Pons (tissue), 1 donor: ENCODE data around the gene SLC4A2.

ENCODE experiments used
- DNase-seq: peaks from one replicate; pipeline ENCODE4 v3.0.0-alpha.2; 2016; ENCODE audit warnings: low spot score

Gene SLC4A2

GRCh38 chr7:151081170-151082101 lies 22.0 kb downstream of the SLC4A2 start:
- peak; percentile 21 for DNase-seq

GRCh38 chr7:151082141-151083070 lies 23.0 kb downstream of the SLC4A2 start:
- no peak for DNase-seq

GRCh38 chr7:151083071-151083823 lies 23.9 kb downstream of the SLC4A2 start, which contains the start of gene TMUB1:
TMUB1 (minus strand) TSS chr7:151083493; CDS start chr7:151082563, 930 bp downstream.
- peak; percentile 53 for DNase-seq

GRCh38 chr7:151083824-151084160 lies 24.4 kb downstream of the SLC4A2 start:
- no peak for DNase-seq

- peak; percentile 19 for DNase-seq
Observed at GRCh38 chr7:151085329-151085690, 25.9 kb downstream of the SLC4A2 start.

- DNase-seq, result peak; percentile 78
Observed at GRCh38 chr7:151085691-151086620, 26.6 kb downstream of the SLC4A2 start, which contains the start of gene AGAP3. AGAP3 (plus strand) TSS chr7:151086475; CDS start chr7:151086742, 267 bp downstream.

GRCh38 chr7:151086802-151087244 lies 27.4 kb downstream of the SLC4A2 start:
- no peak for DNase-seq

GRCh38 chr7:151087245-151088018 lies 28.0 kb downstream of the SLC4A2 start:
- peak; percentile 52 for DNase-seq

GRCh38 chr7:151088019-151088855 lies 28.8 kb downstream of the SLC4A2 start:
- DNase-seq, result no peak

GRCh38 chr7:151088856-151089699 lies 29.7 kb downstream of the SLC4A2 start:
- DNase-seq, result peak; percentile 53

- DNase-seq, result no peak
Observed at GRCh38 chr7:151089893-151090730, 30.7 kb downstream of the SLC4A2 start.

- no peak for DNase-seq
Observed at GRCh38 chr7:151091003-151091402, 31.6 kb downstream of the SLC4A2 start.

- DNase-seq, result no peak
Observed at GRCh38 chr7:151091431-151091830, 32.0 kb downstream of the SLC4A2 start.

GRCh38 chr7:151091988-151092387 lies 32.6 kb downstream of the SLC4A2 start:
- DNase-seq, result no peak

GRCh38 chr7:151093748-151094147 lies 34.4 kb downstream of the SLC4A2 start:
- no peak for DNase-seq

GRCh38 chr7:151094675-151095074 lies 35.3 kb downstream of the SLC4A2 start:
- no peak for DNase-seq
